Kidney capillary endothelial cell (primary cell): ENCODE data around the gene PMVK.
"Not testable (repeated sequence)": the region's sequence is repeated elsewhere in the genome, so short reads cannot be mapped to it uniquely, and the experiment has no call there.

Source experiments
- DNase-seq: peaks from one replicate; pipeline ENCODE4 v3.0.0-alpha.2; 2018; ENCODE audit warnings: low spot score

Gene PMVK

DNA sequence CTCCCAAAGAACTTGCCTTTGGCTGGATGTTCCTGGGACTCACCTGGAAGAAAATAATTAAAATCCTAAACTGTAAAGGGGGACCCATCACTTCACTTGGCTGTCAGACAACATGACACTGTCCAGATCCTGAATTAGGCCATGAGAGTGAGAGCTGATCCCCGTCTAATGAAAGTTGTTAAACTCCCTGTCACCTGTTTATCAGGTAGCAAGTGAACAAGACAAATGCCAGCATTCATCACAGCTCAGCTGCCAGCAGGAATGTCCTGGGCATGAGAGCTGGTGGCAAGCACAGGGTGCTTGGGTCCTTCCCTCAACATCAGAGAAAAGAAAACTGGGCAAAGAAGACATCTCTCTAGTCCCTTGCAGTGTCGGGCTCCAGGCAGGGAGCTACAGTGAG, 23.8 kb downstream of the PMVK start:
- DNase-seq: no peak

DNA sequence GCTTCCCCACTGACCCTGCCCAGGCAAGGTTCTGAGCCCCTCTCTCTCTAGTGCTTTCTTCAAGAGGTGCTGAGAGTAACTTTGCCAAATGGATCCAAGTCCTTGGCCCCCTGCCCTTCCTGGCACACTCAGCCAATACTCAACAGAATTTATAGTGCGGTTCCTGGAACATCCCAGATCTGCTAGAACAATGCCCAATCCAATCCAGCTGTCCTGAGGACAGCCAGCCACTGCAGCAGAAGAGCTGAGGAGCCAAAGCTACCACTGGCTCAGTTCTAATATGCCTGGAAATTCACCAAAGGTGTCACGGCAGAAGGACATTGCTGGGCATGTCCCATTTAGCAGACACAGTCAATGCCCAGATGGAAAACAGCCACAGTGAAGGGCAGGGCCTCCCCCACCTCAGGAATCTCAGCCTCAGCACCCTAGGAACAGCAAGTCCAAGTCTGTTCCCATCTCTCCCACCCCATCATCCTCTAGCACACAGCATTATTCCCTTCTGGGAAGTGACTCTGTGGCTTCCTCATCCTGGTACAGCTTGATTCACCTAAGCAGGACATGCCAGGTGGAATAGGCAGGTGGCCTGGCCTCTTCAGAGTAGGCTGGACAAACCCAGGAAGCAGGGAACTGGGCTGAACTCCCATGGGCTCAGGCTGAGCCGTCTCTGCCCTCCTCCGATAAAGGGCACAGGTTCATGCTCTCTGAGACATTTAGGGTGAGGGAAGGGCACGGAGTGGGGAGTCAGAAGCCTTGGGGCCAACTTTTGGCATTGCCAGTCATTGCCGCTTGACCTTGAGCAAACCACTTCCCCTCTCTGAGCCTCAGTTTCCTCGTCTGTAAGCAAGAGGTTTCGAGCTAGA, 24.6 kb downstream of the PMVK start:
- DNase-seq: no peak

DNA sequence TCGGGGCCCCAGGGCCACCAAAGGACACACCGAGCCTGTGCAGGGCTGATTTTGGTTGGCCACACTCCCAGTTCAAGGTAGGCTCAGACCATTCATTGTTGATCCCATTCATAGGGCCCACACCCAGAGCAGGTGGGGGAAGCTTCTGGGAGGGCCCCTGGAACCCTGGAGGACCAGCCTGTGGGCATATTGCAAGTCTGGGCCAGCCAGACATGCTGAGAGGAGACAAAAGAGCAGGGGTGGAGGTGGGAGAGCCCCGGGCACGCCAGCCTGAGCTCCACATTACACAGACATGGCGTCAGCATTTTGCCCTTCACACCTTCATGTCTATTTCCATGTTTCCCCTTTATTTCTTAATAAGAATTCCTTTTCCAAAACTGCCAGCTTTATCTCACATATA, 25.7 kb downstream of the PMVK start:
- no peak for DNase-seq

DNA sequence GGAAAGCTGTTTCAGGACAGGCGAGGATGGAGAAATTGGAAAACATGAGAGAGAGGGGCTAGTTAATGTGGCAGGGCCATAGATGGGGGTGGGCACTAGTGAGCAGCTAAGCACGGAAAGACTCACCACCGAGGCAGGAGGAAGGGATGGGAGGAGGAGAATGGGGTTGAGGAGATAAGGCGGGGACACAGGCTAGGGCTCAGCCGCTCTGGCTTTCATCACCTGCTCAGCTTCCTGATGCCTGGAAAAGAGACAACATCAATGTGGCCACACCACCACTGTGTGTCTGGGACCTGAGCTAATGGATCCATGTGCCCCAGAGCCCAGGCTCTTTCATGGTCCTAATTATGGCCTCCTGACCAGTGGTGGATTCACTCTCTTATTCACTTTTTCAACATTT, 27.6 kb downstream of the PMVK start:
- DNase-seq: no peak

DNA sequence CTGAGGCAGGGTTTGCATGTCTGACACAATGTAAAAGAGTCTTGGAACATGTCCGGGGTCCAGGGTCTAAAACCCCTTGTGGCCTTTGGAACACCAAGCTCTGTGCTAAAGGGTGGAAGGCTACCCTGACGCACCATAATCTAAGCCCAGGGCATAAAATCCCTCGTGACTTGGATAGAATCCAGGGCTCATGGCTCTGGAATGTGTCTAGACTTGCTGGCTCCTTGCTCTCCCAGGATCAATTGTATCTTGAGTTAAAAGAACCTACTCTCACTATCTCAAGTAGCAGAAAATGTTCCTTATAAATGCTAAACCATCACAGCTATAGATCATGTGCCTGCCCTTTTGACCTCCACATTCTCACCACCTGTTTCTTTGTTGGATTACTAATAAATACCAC, 28.4 kb downstream of the PMVK start:
- DNase-seq: not testable (repeated sequence)

DNA sequence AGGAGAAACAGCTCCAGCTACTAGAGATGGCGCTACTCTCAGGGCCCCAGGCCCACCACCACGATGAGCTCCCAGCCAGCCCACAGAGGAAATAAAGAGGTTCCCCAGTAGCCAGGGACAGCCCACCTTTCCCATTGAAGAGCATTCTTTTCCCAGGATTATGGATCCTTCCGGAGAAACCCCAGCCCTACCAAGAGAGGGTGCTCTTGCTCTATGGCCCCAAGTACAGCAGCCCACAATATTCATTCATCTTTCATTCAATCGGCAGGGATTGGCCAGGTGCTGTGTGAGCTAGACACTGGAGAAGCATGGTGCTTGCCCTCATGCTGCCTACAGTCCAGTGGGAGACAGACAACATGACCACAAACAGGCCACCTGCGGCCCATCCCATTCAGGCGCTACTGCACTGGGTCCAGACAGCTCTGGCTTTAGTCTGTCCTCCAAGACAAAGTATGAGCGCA, 29.9 kb downstream of the PMVK start:
- DNase-seq: no peak

DNA sequence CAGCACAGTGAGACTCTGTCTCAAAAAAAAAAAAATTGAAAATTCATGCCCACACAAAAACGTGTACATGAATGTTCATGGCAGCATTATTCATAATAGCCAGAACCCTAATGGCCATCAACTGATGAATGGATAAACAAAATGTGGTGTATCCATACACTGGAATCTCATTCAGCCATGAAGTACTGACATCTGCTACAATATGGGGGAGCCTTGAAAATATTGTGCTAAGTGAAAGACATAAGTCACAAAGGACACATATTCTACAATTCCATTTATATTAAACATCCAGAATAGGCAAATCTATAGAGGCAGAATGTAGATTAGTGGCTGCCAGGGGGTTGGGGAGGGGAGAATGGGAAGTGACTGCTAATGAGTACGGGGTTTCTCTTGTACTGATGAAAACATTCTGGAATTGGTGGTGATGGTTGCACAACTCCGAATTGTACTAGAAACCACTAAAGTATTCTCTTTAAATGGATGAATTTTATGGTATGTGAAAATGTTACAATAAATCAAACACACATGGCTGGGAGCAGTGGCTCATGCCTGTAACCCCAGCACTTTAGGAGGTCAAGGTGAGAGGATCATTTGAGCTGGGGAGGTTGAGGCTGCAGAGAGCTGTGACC, 33.5 kb downstream of the PMVK start:
- no peak for DNase-seq

DNA sequence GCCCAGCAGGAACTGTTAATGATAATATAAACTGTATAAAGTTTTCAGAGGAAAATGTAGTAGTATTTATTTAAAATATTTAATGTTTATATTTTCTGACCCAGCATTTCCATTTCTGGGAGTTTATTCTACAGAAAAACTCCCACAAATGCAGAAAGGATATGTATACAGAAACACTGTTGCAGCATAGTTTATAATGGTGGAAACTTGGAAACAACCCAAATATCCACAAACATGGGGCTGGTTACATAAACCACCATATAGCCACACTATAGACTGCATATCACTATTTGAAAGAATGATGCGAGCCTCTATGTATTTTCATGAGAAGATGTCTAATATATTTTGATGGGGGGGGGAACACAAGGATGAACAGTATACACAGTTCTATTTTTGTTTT, 34.9 kb downstream of the PMVK start:
- DNase-seq: no peak

DNA sequence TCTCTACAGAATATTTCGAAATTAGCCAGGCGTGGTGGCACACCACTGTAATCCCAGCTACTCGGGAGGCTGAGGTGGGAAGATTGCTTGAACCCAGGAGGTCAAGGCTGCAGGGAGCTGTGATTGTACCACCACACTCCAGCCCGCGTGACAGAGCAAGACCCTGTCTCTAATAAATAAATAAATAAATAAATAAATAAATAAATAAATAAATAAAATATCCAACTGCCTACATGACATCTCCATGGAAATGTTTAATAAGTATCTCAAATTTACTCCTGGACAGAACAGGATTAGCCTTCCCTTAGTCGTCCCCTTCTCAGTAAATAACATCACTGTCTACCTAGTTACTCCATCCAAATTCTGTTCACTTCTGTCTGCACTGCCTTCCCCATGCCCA, 37.5 kb downstream of the PMVK start:
- DNase-seq: no peak

DNA sequence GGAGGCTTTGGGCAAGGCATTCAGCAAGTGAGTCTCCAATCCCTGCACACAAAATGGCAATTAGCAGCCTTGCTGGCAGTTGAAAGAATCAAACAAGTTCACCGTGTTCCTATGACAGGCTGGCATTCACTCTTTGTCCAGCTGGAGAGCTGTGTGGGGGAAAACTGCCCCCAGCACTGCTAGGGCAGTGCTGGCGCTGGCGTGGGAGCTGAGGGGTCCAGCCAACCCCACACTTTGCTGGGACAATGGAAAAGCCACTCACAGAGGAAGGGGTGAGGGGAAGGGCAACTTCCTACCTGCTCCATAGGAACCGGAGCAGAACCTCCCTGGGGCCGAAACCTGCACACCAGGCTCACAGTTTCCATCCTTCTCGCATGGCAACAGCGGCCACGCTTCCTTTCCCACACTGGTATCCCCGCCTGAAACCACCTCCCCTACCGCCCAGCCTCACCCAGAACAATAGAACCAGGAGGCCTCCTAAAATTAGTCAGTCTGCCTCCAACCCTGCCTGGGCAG, 39.7 kb downstream of the PMVK start:
- no peak for DNase-seq

DNA sequence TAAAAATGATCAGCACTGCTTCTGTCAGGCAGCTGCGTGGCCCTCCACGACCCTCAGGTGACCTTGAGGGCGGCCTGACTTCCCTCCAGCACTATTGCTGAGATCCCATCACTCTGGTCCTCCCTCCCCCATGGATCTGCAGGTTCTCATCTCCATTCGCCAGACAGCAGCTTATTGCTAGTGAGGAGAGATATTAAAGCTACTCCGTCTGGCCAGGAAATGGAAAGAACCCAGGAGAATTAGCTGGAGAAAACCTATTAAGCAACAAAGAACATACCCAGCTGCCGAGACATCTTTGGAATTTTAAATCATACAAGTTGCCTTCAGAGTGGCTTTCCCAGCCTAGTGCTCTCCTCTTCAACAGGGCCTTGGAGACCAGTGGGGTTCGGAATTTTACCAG, 40.7 kb downstream of the PMVK start:
- DNase-seq: no peak

DNA sequence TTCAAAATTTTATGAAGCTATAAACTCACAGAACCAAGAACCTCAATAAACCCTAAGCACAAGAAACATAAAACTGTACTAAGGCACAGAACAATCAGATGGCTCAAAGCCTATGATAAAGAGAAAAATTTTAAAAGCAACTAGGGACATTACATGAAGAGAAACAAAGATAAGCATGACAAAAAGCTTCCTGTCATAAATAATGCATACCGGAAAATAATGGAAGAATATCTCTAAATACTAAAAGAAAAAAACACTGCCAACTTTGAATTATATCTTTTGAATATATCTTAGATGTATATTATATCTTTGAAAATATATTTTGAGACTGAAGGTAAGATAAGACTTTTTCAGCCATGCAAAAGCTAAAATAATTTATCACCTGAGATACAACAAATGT, 45.1 kb downstream of the PMVK start:
- no peak for DNase-seq

DNA sequence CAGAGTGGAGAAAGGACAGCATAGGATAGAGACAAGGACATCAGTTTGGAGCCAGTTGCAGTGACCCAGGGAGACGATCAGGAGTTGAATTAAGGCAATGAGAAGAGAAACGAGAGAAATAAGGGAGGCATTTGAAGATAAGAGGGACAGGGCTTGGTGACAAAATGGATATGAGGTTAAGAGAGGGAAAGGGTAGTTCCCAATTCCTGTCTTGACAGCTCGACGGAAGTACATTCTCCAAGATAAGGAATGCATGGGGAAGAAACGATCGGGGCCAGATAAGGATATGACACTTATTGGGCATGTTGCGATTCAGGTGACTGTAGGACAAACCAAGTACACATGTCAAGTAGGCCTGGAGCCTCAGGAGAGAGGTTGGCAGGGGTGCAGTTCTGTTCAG, 47.8 kb downstream of the PMVK start:
- DNase-seq: no peak

DNA sequence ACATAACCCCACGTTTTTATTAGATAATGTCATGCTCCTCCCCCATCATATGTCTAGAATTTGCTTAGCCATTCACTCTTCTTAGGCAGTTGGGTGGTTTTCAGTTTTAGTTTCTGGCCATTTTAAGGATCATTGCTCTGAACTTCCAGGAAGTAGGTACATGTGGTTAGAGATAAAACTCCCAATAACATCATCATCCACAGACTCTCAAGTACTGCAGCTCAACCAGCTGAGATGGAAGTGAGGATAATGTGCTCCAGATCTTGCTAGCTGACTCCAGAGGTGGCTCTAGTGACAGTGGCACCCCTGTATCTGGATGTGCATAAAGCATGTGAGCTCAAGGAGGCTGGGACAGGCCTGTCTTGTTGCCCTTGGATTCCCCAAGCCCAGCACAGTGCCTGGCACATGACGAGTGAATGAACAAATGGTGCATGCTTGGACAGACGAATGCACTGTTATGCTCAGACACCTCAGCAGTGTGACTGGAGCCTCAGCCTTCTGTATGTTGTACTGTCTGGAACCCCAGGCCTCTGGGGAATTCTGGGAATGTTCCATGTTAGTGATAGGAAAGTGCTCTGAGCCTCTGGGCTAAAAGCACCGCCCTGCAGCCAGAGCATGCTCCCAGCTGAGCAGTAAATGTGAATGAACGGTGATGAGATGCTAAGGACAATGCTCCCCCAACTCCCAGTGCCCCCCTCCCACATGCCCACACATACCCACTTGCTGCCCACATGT, 50.1 kb downstream of the PMVK start:
- DNase-seq: no peak

DNA sequence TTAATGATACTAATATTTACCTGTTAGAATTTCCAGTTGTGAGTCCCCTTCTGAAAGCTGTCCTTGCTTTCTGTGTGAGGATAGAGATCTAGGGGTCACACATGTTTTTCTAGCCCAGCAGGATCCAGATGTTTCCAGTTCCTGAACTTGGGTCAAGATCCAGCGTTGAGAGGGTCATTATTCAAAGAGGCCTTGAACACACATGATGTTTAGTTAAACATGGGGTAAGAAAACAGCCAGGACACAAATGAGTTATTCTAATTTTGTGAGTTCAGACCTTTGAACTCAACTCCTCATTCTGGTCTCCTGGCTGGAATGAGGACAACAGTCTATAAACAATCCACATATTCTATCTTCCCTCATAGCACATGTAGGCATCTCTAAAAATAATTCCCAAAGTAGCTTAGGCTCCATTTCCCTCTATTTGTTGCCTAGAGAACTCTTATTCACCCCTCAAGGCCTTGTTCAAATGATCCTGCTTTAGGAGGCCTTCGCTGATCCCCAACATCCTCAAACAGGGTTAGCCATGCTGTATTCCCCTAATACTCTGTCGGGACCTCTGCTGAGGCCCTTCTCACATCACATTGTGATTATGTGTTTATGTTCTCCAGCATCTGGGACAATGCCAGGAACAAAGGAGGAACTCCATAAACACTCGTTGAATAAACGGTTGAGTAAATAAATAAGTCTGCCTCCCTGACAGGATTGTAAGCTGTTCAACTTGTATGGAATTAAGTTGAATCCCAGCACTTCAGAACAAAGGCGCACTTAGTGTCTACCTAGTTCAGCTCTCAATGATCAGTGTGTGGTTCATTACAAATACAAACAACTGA, 51.4 kb downstream of the PMVK start:
- no peak for DNase-seq

DNA sequence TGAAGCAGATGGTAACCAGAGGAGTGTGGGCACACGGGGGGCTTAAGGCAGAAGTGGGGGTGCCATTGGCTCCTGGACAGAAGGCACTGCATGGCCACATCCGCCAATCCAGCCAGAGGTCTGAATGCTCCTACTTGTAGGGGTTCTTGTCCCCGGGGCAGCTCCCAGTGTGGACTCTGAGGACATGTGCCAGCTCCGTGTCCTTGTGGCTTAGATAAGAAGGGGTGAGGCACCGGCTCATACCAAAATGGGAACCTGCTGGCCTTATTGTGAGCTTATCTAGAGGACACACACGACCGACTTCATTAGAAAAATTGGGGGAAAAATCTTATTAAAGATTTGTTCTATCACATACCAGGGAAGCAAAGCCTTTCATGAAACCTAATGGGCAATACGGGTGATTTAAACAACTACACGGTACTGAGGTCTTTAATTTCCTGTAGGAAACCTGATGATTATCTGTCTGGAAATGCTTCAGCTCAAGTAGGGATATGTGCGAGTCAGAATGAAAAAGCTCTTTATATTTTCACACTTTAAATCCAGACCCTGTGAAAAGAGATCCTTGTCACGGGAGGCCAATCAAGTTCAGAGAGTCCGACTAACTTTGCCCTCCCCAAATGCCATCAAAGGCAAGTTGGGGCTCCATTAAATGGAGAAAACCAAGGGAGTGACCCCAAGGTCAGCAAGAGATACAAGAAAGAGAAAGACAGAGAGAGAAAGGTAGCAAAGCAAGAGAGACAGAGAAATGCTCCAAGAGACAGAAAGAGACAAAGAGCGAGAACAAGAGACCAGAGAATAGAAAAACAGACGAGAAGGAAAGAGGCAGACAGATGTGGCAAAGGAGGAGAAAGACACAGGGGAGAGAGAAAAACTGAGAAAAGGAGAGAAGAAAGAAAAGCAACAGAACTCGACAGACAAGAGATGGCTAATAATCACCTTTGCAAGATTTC, 52.3 kb downstream of the PMVK start:
- DNase-seq: no peak

DNA sequence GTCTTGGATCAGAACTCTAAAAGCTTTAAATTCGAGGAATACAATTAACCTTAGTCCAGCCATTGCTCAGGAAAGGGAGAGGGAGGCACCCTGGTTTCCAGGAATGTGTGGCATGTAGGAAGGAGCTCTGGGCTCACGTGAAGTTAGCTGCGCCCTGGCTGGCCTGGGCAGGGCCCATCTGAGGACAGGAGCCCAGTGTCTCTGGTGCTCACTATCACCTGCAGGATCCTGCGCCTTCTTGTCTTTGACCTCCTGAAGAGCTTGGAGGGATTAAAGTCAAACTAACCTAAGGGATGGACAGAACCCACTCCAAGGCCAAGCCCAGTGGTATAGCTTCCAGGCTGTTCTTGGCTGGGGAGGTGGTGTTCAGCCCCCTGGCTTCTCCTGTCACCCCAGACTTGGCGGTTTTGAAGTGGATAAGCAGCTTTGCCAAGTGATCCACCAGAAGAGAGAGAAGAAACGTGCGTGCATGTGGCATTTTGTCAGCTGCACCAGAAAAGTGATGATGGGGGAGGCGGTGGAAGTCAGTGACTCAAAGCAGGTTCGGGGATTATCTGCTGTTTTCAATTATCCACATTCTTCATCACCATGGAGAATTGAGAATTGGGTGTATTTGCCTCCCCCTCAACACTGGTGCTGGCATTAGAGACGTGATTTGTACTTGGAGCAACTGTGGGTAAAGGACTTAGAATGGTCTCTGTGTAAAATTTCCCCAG, 54.5 kb downstream of the PMVK start:
- no peak for DNase-seq

DNA sequence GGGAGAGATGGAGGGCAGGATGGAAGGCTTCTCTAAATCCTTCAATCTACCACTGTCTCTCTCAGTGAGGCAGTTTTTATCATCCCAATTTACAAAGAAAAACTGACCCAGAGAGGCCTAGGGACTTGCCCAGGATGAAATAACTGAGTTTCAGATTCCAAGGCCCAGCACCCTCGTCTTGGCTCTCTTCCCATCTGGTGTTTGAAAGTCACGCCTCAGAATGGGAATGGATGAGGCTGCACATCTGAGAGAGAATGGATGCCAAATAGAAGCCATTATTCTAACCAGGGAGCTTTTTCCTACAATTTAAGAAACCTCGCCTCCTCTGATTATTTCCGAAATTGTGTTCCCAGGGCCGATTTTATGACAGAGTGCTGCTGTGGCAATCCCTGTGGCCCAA, 55.8 kb downstream of the PMVK start:
- no peak for DNase-seq

DNA sequence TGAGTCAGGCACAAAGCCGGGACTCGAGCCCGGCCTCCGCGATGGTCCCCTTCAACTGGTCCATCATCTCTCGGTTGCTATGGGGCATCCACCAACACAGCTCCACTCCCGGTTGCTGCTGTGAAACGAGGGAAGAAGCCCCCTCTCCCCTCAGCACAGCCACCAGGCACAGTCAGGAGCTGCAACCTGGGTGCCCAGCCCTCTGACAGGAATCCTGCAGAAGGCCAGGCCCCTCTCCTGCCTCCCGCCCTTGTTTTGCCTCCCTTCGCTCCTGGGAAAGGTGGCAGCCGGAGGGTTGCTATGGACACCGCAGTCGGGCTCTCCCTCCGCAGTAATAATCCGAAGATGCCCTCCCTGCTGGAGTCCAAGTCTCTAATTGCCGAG, 57.5 kb downstream of the PMVK start:
- no peak for DNase-seq

DNA sequence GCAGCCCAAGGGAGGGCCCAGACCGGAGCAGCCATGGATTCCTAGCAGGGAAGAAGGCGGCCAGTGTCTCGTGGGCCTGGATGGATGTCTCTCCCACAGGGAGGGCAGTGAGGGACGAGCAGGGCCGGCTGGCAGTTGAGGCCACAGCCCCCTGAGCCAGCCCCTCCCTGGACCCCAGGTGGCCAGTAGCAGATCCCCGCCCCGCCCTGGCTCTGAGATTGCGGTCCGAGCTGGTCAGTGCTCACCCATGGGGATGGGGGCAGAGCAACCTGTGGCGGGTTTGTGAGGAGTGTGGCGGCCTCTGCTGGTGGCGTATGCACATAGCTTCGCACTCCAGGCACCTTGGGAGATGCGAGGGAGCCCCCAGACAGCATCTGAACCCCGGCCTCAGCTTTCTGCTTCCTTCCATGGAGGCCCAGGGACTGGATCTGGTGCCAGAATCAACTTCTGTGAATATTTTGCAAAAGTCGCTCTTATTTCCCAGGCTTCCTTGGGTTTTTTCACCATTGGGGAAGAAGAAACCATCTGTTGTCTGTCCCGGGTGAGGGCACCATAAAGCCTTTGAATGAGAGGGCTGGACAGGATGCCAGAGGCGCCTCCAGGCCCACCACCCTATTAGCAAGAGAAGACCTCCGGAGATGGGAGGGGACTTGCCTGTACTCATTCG, 58.0 kb downstream of the PMVK start:
- peak; percentile 73 for DNase-seq
